K562 (cell line): Measurements from ENCODE around the gene KRT1. TPM values are rescaled to one million over a fixed set of nuclear protein-coding genes. Genes with fewer than 3 reads are reported as not detected.
A peak's percentile ranks its signal among the peaks of the same experiment; 100 is the strongest.

Experiments used
- ARID1B ChIP-seq: fragments of 450-650 bp; IDR thresholded peaks from 2 replicates; pipeline ENCODE4 v1.6.1; 2016; ENCODE audit warnings: antibody characterized with exemption, mild to moderate bottlenecking, inconsistent platforms
- RCOR1 ChIP-seq, 2 experiments: IDR thresholded peaks; 2 replicates each; pipeline ENCODE4 v1.6.1; 2012; ENCODE audit warnings: low read depth in 2 of 2, low read length in 2 of 2, borderline replicate concordance in 1 of 2, improper control_type of control experiment in 1 of 2
- REST ChIP-seq, 2 experiments: fragments of 450-650 bp; formaldehyde crosslinking in 1 of 2; IDR thresholded peaks; 2 replicates each; pipeline versions ENCODE4 v1.4.0 to v1.6.1; 2014 to 2020; ENCODE audit warnings: mild to moderate bottlenecking in 2 of 2, borderline replicate concordance in 1 of 2, low read depth in 1 of 2
- ZNF507 ChIP-seq: conservative IDR thresholded peaks from 2 replicates; pipeline ENCODE4 v1.6.1; 2017; ENCODE audit warnings: missing genetic modification characterization, missing compliant biosample characterization
- ZNF830 ChIP-seq: fragments of 250-450 bp; sonication (Bioruptor Pico); IDR thresholded peaks from 2 replicates; pipeline ENCODE4 v1.5.0; 2021; ENCODE audit warnings: mild to moderate bottlenecking
- polyA plus RNA-seq, 8 experiments: library from polyadenylated mRNA; depleted of rRNA in 4 of 8; stranded (reverse) in 5 of 8; unstranded in 3 of 8; fragments of >200 nt; fragmentation: Nextera tagmentation in 2 of 8; fragmentation: Illumina TruSeq in 1 of 8; extraction: Ambion mirVana in 2 of 8; extraction: Trizol in 1 of 8; gene quantifications; 2 replicates each; pipeline versions ENCODE4 v1.2.1 to v1.2.3, GENCODE V29; 2011 to 2014; ENCODE audit warnings: inconsistent platforms in 1 of 8, missing spikeins in 1 of 8
- total RNA-seq, 7 experiments: library from RNA; depleted of rRNA in 6 of 7; stranded (reverse); fragments of >200 nt in 6 of 7; fragmentation: Illumina TruSeq in 2 of 7; extraction: Trizol in 2 of 7; gene quantifications; 2 replicates each; pipeline versions ENCODE4 v1.2.1 to v1.2.3, GENCODE V29; 2011 to 2021; ENCODE audit warnings: low replicate concordance in 1 of 7

Gene KRT1
- total and polyA plus RNA-seq, 9 of the 15 experiments (the other 6 are each of a cell fraction or from before 2014, with no cell fraction given) = 0.18 TPM; not detected in 8

GRCh38 chr12:52667509-52667908 is 12.7 kb downstream of the KRT1 start (continued):
- TF ChIP-seq REST (IDR thresholded peaks at IDR 0.05; ENCODE audit: borderline replicate concordance) (peak; percentile 54; the same call in 1 of the 2 replicates), REST (CRISPR knock-in tag; IDR thresholded peaks at IDR 0.05; ENCODE audit: low read depth) (no peak), RCOR1 (IDR thresholded peaks at IDR 0.05; ENCODE audit: borderline replicate concordance in 1 of 2, low read depth in 2 of 2, low read length in 2 of 2) (0 out of 4 replicates have a peak, but pooled peaks of 1 of the 2 experiments have one; percentile 43), ZNF830 (CRISPR knock-in tag) (no peak), ARID1B (no peak), ZNF507 (tag) (no peak)
